HepG2 (cell line): Measurements from ENCODE around the gene CCSER1. TPM values are rescaled to one million over a fixed set of nuclear protein-coding genes. Genes with fewer than 3 reads are reported as not detected.

Experiments
- ATAC-seq: fragments of 200-7000 bp; cut with Tn5 transposase; 3 replicates; pipeline ENCODE4 v1.9.1; 2020; ENCODE audit warnings: mild to moderate bottlenecking, moderate library complexity
- BruUV-seq: library from RNA; stranded (reverse); fragments of 400-500 nt; replicated peaks from 2 replicates; lab custom pipeline; 2021; lab: Mats Ljungman, UMichigan
- CTCF ChIA-PET: fragments of 300-600 bp; formaldehyde crosslinking; extraction: SDS; loops from one replicate; lab custom pipeline; 2021; ENCODE audit warnings: low total read pairs, inconsistent platforms, low intra/inter-chr PET ratio; lab: Yijun Ruan, JAX
- POLR2A ChIA-PET: fragments of 350-600 bp; sonication (Branson Sonifier 250); formaldehyde crosslinking; loops from one replicate; lab custom pipeline; 2020; ENCODE audit warnings: antibody characterized with exemption, inconsistent platforms; lab: Yijun Ruan, JAX
- DNase-seq: peaks from one replicate; pipeline ENCODE4 v3.0.0-alpha.2; 2015; ENCODE audit warnings: low spot score
- FAIRE-seq: peaks from 3 replicates; lab custom pipeline; 2011; peaks lifted over from hg19 to GRCh38; lab: Jason Lieb, UNC
- H2AFZ ChIP-seq: one replicate; pipeline ENCODE4 v1.6.1; 2011; ENCODE audit warnings: low read length, inconsistent platforms
- H3K27ac ChIP-seq: fragments of 300-600 bp; 3 replicates; pipeline ENCODE4 v1.8.0; 2011; ENCODE audit warnings: mixed run types, mild to moderate bottlenecking, mixed read lengths, low read length, inconsistent platforms; ENCODE audit not compliant: insufficient read depth; ENCODE audit errors: extremely low read length
- H3K27me3 ChIP-seq, 2 experiments: fragments of 200-600 bp in 1 of 2; 2 replicates in 1 of 2; 3 replicates in 1 of 2; pipeline versions ENCODE4 v1.6.0 to v1.8.0; 2011; ENCODE audit warnings: low read length in 2 of 2, mild to moderate bottlenecking in 2 of 2, moderate library complexity in 2 of 2, inconsistent platforms in 1 of 2; ENCODE audit not compliant: insufficient read depth in 2 of 2, control insufficient read depth in 1 of 2
- H3K36me3 ChIP-seq, 2 experiments: fragments of 200-600 bp in 1 of 2; replicated peaks in 1 of 2; 2 replicates in 1 of 2; 3 replicates in 1 of 2; pipeline versions ENCODE4 v1.5.1 to v1.8.0; 2011; ENCODE audit warnings: low read length in 2 of 2, inconsistent platforms in 1 of 2; ENCODE audit not compliant: insufficient read depth in 2 of 2, control insufficient read depth in 1 of 2
- H3K4me1 ChIP-seq: 2 replicates; pipeline ENCODE4 v1.5.1; 2012; ENCODE audit warnings: low read length, inconsistent platforms; ENCODE audit not compliant: insufficient read depth
- H3K4me2 ChIP-seq: 2 replicates; pipeline ENCODE4 v1.6.0; 2011; ENCODE audit warnings: low read depth, low read length, inconsistent platforms
- H3K4me3 ChIP-seq, 3 experiments: fragments of 200-600 bp in 1 of 3; sonication (generic), shearing (Covaris generic) in 1 of 3; replicated peaks in 1 of 3; 2 replicates each; pipeline ENCODE4 v1.5.1; 2011 to 2016; ENCODE audit warnings: low read length in 3 of 3, inconsistent platforms in 2 of 3, low read depth in 2 of 3, mild to moderate bottlenecking in 2 of 3, control low read depth in 1 of 3, mixed read lengths in 1 of 3; ENCODE audit not compliant: insufficient read depth in 1 of 3
- H3K79me2 ChIP-seq: one replicate; pipeline ENCODE4 v1.6.1; 2011; ENCODE audit warnings: low read length, inconsistent platforms; ENCODE audit not compliant: insufficient read depth
- H3K9ac ChIP-seq: 2 replicates; pipeline ENCODE4 v1.6.0; 2011; ENCODE audit warnings: mild to moderate bottlenecking, low read depth, low read length, inconsistent platforms; ENCODE audit not compliant: insufficient read depth
- H3K9me3 ChIP-seq: 2 replicates; pipeline ENCODE4 v1.5.1; 2012; ENCODE audit warnings: mild to moderate bottlenecking, low read length
- H4K20me1 ChIP-seq: 2 replicates; pipeline ENCODE4 v1.6.0; 2011; ENCODE audit warnings: inconsistent platforms, mild to moderate bottlenecking, low read length, moderate library complexity; ENCODE audit not compliant: insufficient read depth
- GLI4 ChIP-seq: sonication (generic); formaldehyde crosslinking; IDR thresholded peaks from 2 replicates; pipeline ENCODE4 v1.5.1; 2020; ENCODE audit warnings: missing genetic modification reagents, mild to moderate bottlenecking, moderate library complexity, borderline replicate concordance
- GZF1 ChIP-seq: sonication (generic); formaldehyde crosslinking; IDR thresholded peaks from 2 replicates; pipeline ENCODE4 v1.5.1; 2020; ENCODE audit warnings: mild to moderate bottlenecking, missing genetic modification reagents
- MAFF ChIP-seq: IDR thresholded peaks from 2 replicates; pipeline ENCODE4 v1.6.1; 2011; ENCODE audit warnings: low read depth, low read length, improper control_type of control experiment
- MAFK ChIP-seq, 2 experiments: IDR thresholded peaks in 1 of 2; conservative IDR thresholded peaks in 1 of 2; 2 replicates each; pipeline ENCODE4 v1.6.1; 2011; ENCODE audit warnings: improper control_type of control experiment in 2 of 2, low read length in 2 of 2
- MEIS1 ChIP-seq: sonication (generic); formaldehyde crosslinking; IDR thresholded peaks from 2 replicates; pipeline ENCODE4 v1.9.0; 2021; ENCODE audit warnings: mild to moderate bottlenecking, missing genetic modification reagents, moderate library complexity, borderline replicate concordance
- MLLT10 ChIP-seq: sonication (generic); formaldehyde crosslinking; IDR thresholded peaks from 2 replicates; pipeline ENCODE4 v1.4.0; 2020; ENCODE audit warnings: missing genetic modification reagents
- NKX3-1 ChIP-seq: sonication (generic); formaldehyde crosslinking; IDR thresholded peaks from 2 replicates; pipeline ENCODE4 v1.5.0; 2020; ENCODE audit warnings: missing genetic modification reagents
- WGBS: methylation state at CpG from one replicate; pipeline ENCODE4 v1.1.6; 2017; ENCODE audit warnings: low lambda C conversion rate; 5-methylcytosine and 5-hydroxymethylcytosine counted together
- in situ Hi-C: cut with HindIII; loops from 2 replicates; pipeline ENCODE4 v1.10.0; 2017; ENCODE audit warnings: low pct_unique_long_range_greater_than_20kb; ENCODE audit not compliant: extremely low pct_ligation_motif_present
- intact Hi-C: fragments of 100-400 bp; cut with micrococcal nuclease; formaldehyde crosslinking; loops from one replicate; pipeline ENCODE4 v1.10.0; 2022; ENCODE audit not compliant: unreplicated experiment
- polyA plus RNA-seq, 8 experiments: library from polyadenylated mRNA; depleted of rRNA in 3 of 8; stranded (reverse) in 7 of 8; unstranded in 1 of 8; fragments of >200 nt; fragmentation: Illumina TruSeq in 4 of 8; extraction: Trizol in 4 of 8; gene quantifications; 2 replicates each; pipeline versions ENCODE4 v1.2.1 to v1.2.3, GENCODE V29; 2011 to 2016; ENCODE audit warnings: low read depth in 4 of 8, missing spikeins in 1 of 8, mixed read lengths in 1 of 8; ENCODE audit not compliant: insufficient read depth in 1 of 8
- total RNA-seq, 5 experiments: library from RNA; depleted of rRNA; stranded (reverse); fragments of >200 nt; fragmentation: Illumina TruSeq; extraction: Trizol; gene quantifications; 2 replicates each; pipeline ENCODE4 v1.2.3, GENCODE V29; 2016; ENCODE audit warnings: low read depth in 1 of 5

The CCSER1 gene
- total and polyA plus RNA-seq, 2 of the 13 experiments (the other 11 are each of a cell fraction or from before 2014, with no cell fraction given) = not detected

GRCh38 chr4:91025241-91026148, 898.3 kb downstream of the CCSER1 start (continued):
- no peak for TF ChIP-seq NKX3-1 (CRISPR knock-in tag)
- TF ChIP-seq GLI4 = no peak
- TF ChIP-seq MEIS1 = no peak

- BruUV-seq = no TSS peak
- Histone ChIP-seq H3K27me3 (no peaks in the 10 kb centered on the region), H3K9ac (no peak overlapping the region), H4K20me1 (no peaks in the 10 kb centered on the region), H3K9me3 (no peaks in the 10 kb centered on the region), H3K27ac (no peak overlapping the region), H3K36me3 (no peaks in the 10 kb centered on the region), H3K79me2 (no peaks in the 10 kb centered on the region)
- DNase-seq = no peak
- in situ Hi-C loops = no loop called here
- CTCF ChIA-PET = no interaction called here
- TF ChIP-seq GZF1 (CRISPR knock-in tag) = no peak
- TF ChIP-seq MLLT10 (CRISPR knock-in tag) = no peak
- peak; percentile 74 to 86; a peak in 3 of 4 replicates for TF ChIP-seq MAFK (conservative IDR thresholded peaks at IDR 0.05 in 1 of 2, IDR thresholded peaks at IDR 0.05 in 1 of 2; ENCODE audit: low read length in 2 of 2)
- peak; percentile 79 for TF ChIP-seq MAFF
- TF ChIP-seq, all 625 proteins: peak for 2
- ATAC-seq (no peak), FAIRE-seq (no peak)
- intact Hi-C loops = no loop called here
- Histone ChIP-seq H3K4me2 (no peak overlapping the region), H2AFZ (no peak overlapping the region), H3K4me1 (no peaks in the 10 kb centered on the region), H3K4me3 (no peak overlapping the region)
- POLR2A ChIA-PET = no interaction called here
- WGBS = 3% methylated on average over 1 of the region's 1 CpG
These were observed 901.0 kb downstream of the CCSER1 start for GRCh38 chr4:91028228-91028627.
